ENCODE data around the gene FKTN. TPM values are rescaled to one million over a fixed set of nuclear protein-coding genes. Genes with fewer than 3 reads are reported as not detected.

FKTN gene
- total RNA-seq, 1 experiment from 2014 or later = 8.6 TPM

DNA sequence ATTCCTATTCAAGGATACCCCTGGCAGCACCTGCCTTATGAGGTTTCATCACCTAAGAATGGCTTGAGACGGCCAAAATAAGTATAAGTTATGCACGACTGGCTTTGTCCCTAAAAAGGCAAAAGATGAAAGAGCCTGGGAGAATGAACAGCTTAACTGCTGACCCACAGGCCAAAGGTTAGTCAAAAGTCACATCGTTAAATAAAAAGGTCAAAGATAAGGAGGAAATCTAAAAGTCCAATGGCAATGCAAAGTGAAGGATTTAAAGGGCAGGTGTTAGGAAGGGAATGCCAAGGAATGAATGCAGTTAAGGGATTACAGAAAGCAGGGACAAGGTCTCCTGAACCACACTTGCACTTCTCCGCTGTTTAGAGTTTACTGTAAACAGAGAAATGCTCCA is 109.9 kb downstream of the FKTN start:
- no peak for DNase-seq
- Mint-ChIP-seq H3K27me3 (ENCODE audit: unreplicated experiment) (no peaks in the 10 kb centered on the region), H3K36me3 (ENCODE audit: insufficient read depth, unreplicated experiment) (no peaks in the 10 kb centered on the region), H3K9me3 (ENCODE audit: low read depth, unreplicated experiment) (no peaks in the 10 kb centered on the region), H3K4me1 (ENCODE audit: low read depth, unreplicated experiment) (peaks cover 5% of the 10 kb centered on the region), H3K4me3 (ENCODE audit: low read depth, unreplicated experiment) (no peak overlapping the region), H3K27ac (ENCODE audit: unreplicated experiment) (no peak overlapping the region)
- TF ChIP-seq, protein P1, sequence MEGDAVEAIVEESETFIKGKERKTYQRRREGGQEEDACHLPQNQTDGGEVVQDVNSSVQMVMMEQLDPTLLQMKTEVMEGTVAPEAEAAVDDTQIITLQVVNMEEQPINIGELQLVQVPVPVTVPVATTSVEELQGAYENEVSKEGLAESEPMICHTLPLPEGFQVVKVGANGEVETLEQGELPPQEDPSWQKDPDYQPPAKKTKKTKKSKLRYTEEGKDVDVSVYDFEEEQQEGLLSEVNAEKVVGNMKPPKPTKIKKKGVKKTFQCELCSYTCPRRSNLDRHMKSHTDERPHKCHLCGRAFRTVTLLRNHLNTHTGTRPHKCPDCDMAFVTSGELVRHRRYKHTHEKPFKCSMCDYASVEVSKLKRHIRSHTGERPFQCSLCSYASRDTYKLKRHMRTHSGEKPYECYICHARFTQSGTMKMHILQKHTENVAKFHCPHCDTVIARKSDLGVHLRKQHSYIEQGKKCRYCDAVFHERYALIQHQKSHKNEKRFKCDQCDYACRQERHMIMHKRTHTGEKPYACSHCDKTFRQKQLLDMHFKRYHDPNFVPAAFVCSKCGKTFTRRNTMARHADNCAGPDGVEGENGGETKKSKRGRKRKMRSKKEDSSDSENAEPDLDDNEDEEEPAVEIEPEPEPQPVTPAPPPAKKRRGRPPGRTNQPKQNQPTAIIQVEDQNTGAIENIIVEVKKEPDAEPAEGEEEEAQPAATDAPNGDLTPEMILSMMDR (IDR thresholded peaks at IDR 0.05; ENCODE audit: unreplicated experiment) = no peak
- CTCF ChIA-PET = no interaction called here
- BruUV-seq (replicated peaks) = no TSS peak
- intact Hi-C loops (cut with micrococcal nuclease; ENCODE audit: unreplicated experiment) = no loop called here

DNA sequence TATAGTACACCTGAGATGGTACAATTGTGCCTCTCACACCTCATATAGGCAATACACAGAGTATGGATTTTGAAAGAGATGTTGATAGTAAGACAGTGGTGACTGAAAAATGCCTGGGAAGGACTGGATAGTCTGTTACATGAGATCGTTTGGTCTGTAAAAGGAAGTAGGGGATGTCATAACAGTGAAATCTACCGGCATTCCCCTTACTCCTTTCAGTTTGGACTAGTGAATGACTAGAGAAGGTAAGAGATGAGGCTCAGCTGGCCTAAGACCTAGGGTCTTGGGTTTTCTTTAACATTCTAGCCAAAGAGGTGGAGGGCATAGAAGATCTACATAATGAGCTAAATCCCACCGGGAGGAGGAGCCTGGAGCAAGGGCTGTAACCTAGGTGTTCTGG is 112.4 kb downstream of the FKTN start:
- CTCF ChIA-PET = no interaction called here

GRCh38 chr9:105670775-105671174 is 112.8 kb downstream of the FKTN start:
- Mint-ChIP-seq H3K4me3 (ENCODE audit: low read depth, unreplicated experiment) (no peak overlapping the region), H3K9me3 (ENCODE audit: low read depth, unreplicated experiment) (no peaks in the 10 kb centered on the region), H3K27ac (ENCODE audit: unreplicated experiment) (no peak overlapping the region), H3K27me3 (ENCODE audit: unreplicated experiment) (no peaks in the 10 kb centered on the region), H3K4me1 (ENCODE audit: low read depth, unreplicated experiment) (peaks cover 8% of the 10 kb centered on the region), H3K36me3 (ENCODE audit: insufficient read depth, unreplicated experiment) (no peaks in the 10 kb centered on the region)
- CTCF ChIA-PET = no interaction called here
- TF ChIP-seq, protein P1 (IDR thresholded peaks at IDR 0.05; ENCODE audit: unreplicated experiment) = no peak
- no TSS peak for BruUV-seq (replicated peaks)
- intact Hi-C loops (cut with micrococcal nuclease; ENCODE audit: unreplicated experiment) = no loop called here
- DNase-seq = no peak

More for the DNA sequence above, 112.4 kb downstream of the FKTN start:
- Mint-ChIP-seq H3K4me1 (ENCODE audit: low read depth, unreplicated experiment) (peaks cover 8% of the 10 kb centered on the region), H3K27ac (ENCODE audit: unreplicated experiment) (no peak overlapping the region), H3K4me3 (ENCODE audit: low read depth, unreplicated experiment) (no peak overlapping the region), H3K9me3 (ENCODE audit: low read depth, unreplicated experiment) (no peaks in the 10 kb centered on the region), H3K27me3 (ENCODE audit: unreplicated experiment) (no peaks in the 10 kb centered on the region), H3K36me3 (ENCODE audit: insufficient read depth, unreplicated experiment) (no peaks in the 10 kb centered on the region)
- intact Hi-C loops (cut with micrococcal nuclease; ENCODE audit: unreplicated experiment) = no loop called here
- DNase-seq = no peak
- TF ChIP-seq, protein P1 (IDR thresholded peaks at IDR 0.05; ENCODE audit: unreplicated experiment) = no peak
- BruUV-seq (replicated peaks) = no TSS peak

- TF ChIP-seq, protein P1 (IDR thresholded peaks at IDR 0.05; ENCODE audit: unreplicated experiment) = no peak
- no peak for DNase-seq
- no peak overlapping the region for H3K4me3 Mint-ChIP-seq (ENCODE audit: low read depth, unreplicated experiment)
- no TSS peak for BruUV-seq (replicated peaks)
- H3K9me3 Mint-ChIP-seq (ENCODE audit: low read depth, unreplicated experiment) = no peaks in the 10 kb centered on the region
- intact Hi-C loops (cut with micrococcal nuclease; ENCODE audit: unreplicated experiment) = no loop called here
- H3K36me3 Mint-ChIP-seq (ENCODE audit: insufficient read depth, unreplicated experiment) = no peaks in the 10 kb centered on the region
- H3K27ac Mint-ChIP-seq (ENCODE audit: unreplicated experiment) = no peak overlapping the region
- peaks cover 8% of the 10 kb centered on the region for H3K4me1 Mint-ChIP-seq (ENCODE audit: low read depth, unreplicated experiment)
- H3K27me3 Mint-ChIP-seq (ENCODE audit: unreplicated experiment) = no peaks in the 10 kb centered on the region
- CTCF ChIA-PET = no interaction called here
Measured at GRCh38 chr9:105672711-105673234, 114.8 kb downstream of the FKTN start.
